GM18868 (cell line): ENCODE data around the gene LSAMP.
A peak's percentile ranks its signal among the peaks of the same experiment; 100 is the strongest.

ENCODE experiments used
- ATAC-seq: cut with Tn5 transposase; IDR thresholded peaks from one replicate; pipeline ENCODE4 v1.9.1; 2021; ENCODE audit warnings: mild to moderate bottlenecking, moderate library complexity; ENCODE audit not compliant: unreplicated experiment

The LSAMP gene

DNA sequence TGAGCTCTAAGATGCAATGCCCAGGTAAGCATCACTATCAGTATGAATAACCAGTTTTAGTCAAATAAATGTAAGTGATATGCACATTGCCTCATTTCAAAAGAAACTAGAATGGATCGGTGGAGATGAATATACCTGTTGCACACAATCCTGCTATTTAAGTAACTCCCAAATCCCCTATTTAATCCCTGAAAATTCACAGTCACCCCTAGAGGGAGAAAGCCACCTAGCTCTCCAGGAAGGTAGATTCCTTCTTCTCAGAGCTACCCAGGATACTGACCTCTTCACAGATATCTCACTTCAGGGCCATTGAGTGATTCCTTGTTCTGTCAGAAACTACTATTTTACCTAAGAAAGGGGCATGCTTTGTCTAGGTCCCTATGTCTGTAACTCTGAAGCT is 11.7 kb downstream of the LSAMP start:
- no peak for ATAC-seq

GRCh38 chr3:116432795-116433194 is 12.5 kb downstream of the LSAMP start:
- no peak for ATAC-seq

- no peak for ATAC-seq
Measured at GRCh38 chr3:116429479-116430269, 15.6 kb downstream of the LSAMP start.

DNA sequence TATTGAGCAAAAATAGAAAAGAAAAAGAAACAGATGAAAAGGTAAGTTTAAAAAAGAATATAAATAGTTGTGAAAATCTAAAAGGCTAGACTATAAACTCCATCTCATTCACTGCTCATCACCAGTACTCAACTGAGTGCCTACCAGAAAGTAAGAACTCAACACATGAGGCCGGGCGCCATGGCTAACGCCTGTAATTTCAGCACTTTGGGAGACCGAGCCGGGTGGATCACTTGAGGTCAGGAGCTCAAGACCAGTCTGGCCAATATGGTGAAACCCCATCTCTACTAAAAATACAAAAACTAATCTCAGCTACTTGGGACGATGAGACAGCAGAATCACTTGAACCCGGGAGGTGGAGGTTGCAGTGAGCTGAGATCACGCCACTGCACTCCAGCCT is 19.3 kb downstream of the LSAMP start:
- no peak for ATAC-seq

DNA sequence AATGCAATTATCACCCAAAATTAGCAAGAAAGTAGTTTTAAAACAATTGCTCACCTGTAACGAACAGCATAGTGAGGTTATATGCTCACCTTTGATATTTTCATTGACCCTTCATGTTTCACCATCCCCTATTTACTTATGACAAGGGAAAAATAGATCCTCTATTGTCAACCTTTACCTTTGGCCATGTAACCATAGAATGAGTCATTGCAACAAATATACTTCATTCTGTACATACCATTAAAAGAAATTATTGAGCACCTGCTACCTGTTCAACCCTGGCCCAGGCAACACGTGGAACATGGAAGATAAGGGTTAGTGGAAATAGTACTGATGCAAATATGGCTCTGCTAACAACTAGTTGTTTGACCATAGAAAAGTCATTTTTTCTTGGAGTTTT is 20.2 kb downstream of the LSAMP start:
- ATAC-seq = no peak

DNA sequence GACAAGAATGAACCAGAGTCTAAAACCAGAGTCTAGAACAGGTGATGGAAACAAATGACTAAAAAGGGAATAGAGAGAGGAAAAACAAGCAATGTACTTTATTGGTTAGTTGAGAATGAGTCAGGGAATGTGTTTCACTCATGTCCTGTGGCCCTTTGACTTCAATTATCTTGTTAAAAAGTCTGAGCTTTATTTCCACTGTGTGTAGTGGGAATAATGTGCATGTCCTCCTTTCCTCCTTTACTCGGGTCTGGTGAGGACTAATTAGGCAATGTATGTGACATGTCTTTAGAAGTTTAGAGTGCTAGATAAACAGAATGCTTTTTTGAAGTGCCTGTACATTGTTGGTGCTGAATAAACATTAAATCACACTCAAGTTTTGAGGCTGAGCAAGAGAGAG is 21.3 kb downstream of the LSAMP start:
- peak; percentile 67 for ATAC-seq

DNA sequence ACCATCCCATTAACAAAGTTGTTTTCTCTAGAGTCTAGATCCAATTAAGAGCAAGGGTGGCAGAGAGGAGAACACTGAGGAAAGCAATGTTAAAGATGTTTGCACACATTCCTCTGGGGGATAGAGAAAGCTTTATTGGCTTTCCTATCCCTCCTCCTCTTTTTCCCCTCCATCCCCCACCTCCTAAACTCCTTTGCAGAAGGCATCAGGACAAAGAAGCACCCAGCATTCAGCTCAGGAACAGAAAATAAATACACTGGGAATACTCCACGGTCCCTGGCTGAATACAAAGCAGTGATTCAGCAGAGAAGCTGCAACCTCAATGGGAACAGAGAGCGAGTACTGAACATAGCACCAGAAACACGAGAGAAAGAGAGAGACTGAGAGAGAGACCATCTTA is 21.9 kb downstream of the LSAMP start:
- ATAC-seq = peak; percentile 33

DNA sequence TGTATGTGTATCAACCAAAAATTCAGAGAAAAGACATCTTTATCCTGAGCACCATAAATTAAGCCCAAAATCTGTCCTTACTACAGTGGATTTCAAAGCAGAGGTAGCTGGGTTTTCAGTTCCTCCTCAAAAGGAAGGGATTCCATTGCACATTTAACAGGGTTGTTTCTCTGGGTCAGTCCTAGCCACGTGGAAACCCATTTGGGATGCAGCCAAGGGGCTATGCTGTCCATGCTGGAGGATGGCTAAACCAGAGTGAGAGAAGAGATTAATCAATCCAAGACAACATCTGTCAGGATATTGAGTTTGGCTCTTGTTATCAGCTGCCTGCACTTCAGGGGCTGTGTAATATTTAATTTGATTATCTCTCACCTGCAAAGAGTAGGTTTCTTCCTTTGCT is 28.1 kb downstream of the LSAMP start:
- no peak for ATAC-seq

- peak; percentile 43 for ATAC-seq
Measured at GRCh38 chr3:116413319-116413718, 32.0 kb downstream of the LSAMP start.

- no peak for ATAC-seq
Measured at GRCh38 chr3:116408473-116408872, 36.8 kb downstream of the LSAMP start.

DNA sequence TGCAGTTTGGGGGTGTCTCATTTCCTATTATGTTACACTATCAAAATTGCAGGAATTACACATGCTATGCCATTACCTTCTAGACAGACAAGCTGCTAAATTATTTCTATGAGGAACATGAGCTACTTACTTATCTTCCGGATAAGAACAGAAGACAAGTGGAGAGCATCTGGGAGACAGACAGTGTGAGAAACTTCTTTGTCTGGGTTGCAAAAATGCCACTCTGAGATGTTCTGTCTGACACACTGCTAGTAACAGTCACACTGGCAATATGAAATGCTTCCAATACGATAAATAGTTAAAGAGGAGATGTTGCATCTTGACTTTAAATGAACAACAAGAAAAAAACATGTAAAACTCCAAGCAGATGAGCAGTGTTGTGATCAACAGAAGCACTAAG is 40.1 kb downstream of the LSAMP start:
- no peak for ATAC-seq

DNA sequence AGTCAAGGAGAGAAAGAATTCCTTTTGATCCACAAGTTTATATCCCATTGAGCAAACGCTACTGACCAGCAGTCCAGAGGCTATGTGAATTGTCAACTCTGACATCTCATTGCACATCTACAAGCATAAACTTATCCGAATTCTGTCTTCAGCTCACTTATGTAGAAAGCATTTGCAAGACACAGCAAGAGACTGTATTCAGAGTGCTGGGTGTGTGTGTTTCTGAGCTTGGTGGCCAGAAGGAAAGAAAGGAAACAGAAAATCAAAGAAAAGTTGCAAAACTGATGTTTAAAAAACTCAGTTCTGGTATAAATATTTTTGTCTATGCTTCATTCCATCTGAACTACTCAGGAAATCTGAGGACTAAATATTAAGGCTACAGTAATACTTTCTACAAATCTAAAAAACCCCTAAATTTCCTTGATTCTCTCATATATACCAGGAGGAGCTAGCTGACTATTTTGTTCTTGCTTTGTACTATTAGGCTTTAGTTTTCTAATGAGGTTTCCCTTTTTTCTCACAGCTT is 45.5 kb downstream of the LSAMP start:
- ATAC-seq = no peak

- no peak for ATAC-seq
Measured at GRCh38 chr3:116394365-116394764, 50.9 kb downstream of the LSAMP start.

- no peak for ATAC-seq
Measured at GRCh38 chr3:116393199-116393598, 52.1 kb downstream of the LSAMP start.

DNA sequence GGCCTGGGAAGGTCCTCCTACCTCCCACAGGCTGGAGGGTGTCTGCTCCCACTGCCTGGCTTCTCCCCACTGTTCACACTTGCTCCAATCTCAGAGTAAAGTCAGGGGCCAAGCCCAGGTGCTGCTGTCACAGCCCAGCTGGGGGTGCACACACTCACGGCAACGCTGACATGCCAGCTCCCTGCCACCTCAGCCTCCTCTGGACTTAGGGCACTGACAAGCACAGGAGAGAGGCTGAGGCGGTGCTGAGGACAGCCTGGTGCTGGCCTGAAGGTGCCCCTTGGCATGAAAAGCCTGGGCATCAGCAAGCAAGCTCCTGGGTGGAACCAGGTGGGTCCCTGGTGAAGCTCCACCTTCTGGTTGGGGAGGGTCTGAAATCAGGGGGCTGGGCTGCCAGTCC is 53.0 kb downstream of the LSAMP start:
- no peak for ATAC-seq

- no peak for ATAC-seq
Measured at GRCh38 chr3:116391296-116392201, 53.7 kb downstream of the LSAMP start.

- ATAC-seq = no peak
Measured at GRCh38 chr3:116390318-116390717, 55.0 kb downstream of the LSAMP start.

- ATAC-seq = no peak
Measured at GRCh38 chr3:116388867-116389385, 56.4 kb downstream of the LSAMP start.

GRCh38 chr3:116386168-116386567 is 59.1 kb downstream of the LSAMP start:
- ATAC-seq = no peak

- ATAC-seq = no peak
Measured at GRCh38 chr3:116384717-116385116, 60.6 kb downstream of the LSAMP start.

DNA sequence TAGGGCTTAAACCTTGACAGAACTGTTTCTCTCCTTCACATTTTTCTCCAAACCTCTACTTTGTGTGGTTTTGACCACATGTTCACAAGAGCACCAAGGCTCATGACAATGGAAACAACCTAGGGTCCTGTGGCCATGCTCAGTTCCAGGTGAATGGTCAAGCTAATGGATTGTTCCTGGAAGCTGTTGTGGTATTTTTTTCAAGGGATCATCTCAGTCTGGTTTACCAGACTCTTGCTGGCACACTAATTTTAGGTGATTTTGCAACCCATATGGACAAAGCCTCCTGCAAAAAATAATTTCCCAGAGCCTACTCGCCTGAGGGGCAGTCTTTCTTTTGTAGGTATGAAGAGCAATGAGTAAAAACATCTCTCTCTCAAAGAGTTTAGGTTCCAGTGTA is 67.2 kb downstream of the LSAMP start:
- no peak for ATAC-seq

GRCh38 chr3:116374901-116375300 is 70.4 kb downstream of the LSAMP start:
- ATAC-seq = no peak
